HG03095 (cell line): ENCODE measurements around the gene UTP18.
"Not testable (repeated sequence)": the region's sequence is repeated elsewhere in the genome, so short reads cannot be mapped to it uniquely, and the experiment has no call there.

ENCODE experiments used
- ATAC-seq: cut with Tn5 transposase; IDR thresholded peaks from one replicate; pipeline ENCODE4 v1.9.1; 2021; ENCODE audit warnings: moderate library complexity; ENCODE audit not compliant: unreplicated experiment

Gene UTP18

DNA sequence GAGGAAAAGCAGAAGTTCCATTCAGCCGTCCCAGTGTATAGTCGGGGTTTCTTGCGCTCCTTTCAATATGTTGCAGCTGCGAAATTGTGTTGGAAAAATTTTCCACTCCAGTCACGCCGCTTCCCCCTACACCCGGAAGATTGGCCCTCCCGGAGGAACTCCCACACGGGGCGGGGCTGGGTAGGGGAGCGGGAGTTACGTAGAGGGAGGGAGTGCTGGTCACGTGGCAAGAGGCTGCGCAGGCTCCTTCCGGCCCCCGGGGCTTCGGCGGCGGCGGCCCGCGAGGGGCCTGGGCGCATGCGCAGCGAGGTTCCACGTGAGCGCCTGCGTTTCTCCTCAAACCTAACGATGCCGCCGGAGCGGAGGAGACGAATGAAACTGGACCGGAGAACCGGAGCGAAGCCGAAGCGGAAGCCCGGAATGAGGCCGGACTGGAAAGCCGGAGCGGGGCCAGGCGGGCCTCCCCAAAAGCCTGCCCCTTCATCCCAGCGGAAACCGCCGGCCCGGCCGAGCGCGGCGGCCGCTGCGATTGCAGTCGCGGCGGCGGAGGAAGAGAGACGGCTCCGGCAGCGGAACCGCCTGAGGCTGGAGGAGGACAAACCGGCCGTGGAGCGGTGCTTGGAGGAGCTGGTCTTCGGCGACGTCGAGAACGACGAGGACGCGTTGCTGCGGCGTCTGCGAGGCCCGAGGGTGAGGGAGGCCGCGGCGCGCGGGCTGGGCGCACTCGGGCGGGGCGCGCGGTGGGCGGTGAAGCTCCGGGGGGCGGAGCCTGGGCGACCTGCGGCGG lies at the start of gene UTP18:
UTP18 (plus strand) TSS at position 310 of the 787 bp plus-strand sequence; CDS start at position 349, 39 bp downstream.
- ATAC-seq = peak; percentile 64

DNA sequence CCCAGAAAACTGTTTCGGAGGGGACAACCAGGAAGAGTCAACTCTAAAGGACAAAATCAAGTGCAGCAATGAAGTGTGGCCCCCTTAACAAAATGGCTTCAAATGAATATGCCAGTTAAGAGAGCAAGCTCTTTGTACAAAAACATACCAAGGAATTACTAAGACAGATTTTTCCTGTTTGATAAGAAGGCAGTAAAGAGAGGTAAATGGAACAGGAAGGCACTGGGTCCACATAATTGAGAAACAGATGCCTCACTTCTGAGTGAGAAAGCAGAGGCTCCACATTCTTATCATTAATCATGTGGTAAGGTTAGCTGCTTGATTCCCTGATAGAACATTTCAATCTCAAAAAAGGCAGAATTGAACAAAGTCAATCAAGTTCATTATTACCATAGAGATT lies 45.4 kb upstream of the UTP18 start:
- no peak for ATAC-seq

DNA sequence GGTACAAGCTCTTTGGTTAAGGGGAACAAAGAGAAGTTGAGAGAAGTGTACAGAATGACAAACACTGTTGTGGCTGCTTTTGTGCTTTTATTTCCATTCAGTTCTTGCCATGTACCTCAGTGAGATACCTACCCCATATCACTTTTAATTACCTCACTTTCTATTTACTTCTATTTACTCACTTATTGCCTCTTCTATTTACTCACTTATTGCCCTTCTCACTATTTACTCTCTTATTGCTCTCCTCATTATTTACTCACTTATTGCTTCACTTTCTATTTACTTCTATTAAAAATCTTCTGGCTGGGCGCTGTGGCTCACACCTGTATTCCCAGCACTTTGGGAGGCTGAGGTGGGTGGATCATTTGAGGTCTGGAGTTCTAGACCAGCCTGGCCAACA lies 42.4 kb upstream of the UTP18 start:
- no peak for ATAC-seq

DNA sequence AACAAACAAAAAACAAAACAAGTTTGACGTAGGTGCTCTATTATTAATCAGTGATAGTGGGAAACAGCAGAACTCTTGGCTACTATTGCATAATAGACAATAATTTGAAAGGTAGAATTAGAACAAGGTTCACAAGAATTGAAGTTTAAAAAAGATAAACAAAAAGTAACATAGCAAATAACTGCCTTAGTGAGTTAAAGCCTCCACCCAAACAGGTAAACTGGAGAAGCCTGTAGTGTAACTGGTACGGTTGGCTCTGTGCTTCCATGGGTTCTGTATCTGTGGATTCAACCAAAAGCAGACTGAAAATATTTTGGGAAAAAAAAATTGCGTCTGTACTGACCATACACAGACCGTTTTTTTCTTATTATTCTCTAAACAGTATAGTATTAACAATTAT lies 39.0 kb upstream of the UTP18 start:
- ATAC-seq = no peak

DNA sequence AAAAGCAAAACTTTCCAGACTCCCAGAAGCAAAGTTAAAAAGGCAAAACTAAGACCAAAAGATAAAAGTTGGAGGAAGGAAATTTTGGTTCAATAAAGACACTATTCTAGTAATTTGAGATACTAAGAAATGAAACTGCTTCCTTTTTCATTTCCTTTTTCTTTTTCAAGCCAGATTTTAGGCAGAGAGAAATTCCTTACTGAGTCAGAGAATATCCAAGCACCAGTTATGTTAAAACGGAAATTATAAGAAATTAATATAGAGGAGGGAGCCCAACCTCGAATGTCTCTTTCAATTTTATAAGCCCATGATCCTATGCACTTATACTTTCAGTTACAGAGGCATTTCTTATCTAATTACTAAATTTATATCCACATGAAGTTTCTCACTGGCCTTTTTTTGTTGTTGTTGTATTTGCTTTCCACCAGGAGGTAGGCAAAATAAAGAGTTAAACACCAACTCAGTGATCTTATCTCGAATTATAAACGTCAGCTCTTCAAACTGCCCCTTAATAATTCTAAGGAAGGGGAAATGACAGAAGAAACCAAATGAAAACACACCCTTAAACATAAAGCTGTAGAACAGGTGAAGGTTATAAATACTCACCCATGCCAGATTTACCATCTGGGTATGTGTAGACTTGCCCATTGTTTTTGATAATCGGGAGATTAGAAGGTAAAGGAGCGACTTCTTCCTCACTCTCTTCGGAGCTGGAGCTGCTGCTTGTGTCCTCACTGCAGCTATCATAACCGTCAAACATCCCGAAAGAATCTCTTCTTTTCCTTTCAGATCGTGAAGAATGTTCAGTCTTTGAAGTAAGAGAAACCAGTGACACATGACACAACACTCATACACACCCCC lies 35.7 kb upstream of the UTP18 start:
- no peak for ATAC-seq

DNA sequence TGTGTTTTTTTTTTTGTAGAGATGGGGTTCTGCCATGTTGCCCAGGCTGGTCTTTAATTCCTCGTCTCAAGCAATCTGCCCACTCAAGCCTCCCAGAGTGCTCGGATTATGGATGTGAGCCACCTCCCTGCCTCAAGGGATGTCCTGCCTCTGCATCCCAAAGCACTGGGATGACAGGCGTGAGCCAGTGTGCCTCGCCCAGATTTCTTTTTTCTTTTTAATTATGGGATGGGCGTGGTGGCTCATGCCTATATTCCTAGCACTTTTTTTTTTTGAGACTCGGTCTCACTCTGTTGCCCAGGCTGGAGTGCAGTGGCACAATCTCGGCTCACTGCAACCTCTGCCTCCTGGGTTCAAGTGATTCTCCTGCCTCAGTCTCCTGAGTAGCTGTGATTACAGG lies 34.8 kb upstream of the UTP18 start:
- not testable (repeated sequence) for ATAC-seq

DNA sequence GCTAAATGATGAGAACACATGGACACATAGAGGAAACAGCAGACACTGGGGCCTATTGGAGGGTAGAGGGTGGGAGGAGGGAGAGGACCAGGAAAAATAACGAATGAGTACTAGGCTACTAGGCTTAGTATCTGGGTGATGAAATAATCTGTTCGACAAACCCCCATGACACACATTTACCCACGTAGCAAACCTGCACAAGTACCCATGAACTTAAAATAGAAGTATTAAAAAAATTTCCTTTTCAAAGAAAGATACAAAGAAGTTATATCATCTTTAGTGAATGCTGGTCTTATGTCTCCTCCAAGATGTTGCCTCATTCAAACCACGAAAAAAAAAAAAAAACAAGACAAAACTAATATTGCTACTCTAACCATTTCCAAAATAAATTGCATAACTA lies 32.2 kb upstream of the UTP18 start:
- no peak for ATAC-seq

DNA sequence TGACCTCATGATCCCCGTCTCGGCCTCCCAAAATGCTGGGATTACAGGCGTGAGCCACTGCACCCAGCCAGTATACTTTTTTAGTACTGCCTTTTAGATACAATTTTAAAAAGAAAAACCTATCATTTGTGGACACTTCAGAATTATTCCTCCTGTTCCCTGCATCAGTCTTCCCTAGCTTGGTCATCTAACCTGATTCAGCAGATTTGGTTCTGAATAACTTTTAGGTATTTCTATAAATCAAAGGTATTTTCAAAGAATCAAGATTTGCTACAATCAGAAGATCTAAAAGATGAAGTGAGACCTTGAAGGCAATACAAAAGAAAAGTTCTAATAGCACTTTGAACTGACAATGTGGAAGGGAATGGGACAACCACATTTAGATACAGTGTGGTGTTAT lies 30.5 kb upstream of the UTP18 start:
- ATAC-seq = no peak

DNA sequence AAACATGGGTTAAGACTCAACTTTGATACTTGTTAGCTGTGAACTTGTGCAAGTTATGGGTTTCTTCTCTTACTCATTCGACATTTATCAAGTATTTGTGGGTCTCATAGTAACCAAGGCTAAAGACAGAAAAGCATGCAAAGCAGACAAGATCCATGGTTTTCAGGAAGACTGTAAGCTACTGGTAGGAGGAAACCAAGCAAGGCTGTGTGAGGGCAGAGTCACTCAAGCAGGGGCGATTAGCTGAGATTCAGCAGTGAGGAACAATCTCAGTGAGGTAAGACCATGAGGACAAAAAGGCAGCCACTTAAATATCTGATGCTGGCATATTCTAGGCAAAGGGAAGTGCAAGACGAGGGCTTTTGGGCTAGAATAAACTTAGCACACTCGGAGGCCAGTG lies 30.0 kb upstream of the UTP18 start:
- ATAC-seq = no peak

DNA sequence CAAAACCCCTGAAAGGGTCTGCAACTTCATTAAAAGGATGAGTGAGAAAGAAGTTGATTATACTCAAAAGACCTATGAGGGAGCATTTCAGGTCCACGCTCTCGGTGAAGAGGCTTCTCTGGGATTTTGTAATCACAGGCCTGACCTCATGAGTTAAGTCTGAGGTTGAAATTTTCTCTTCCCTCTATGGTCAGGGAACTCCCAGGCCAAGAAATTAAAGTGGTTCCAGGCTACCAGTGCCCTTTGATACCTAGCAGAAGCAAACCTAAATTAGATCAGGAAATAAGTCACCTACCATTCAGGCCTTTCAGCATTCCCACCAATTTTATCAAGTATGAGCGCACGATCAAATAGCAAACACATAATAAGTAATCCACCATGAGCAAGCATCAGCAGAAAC lies 28.3 kb upstream of the UTP18 start:
- no peak for ATAC-seq

DNA sequence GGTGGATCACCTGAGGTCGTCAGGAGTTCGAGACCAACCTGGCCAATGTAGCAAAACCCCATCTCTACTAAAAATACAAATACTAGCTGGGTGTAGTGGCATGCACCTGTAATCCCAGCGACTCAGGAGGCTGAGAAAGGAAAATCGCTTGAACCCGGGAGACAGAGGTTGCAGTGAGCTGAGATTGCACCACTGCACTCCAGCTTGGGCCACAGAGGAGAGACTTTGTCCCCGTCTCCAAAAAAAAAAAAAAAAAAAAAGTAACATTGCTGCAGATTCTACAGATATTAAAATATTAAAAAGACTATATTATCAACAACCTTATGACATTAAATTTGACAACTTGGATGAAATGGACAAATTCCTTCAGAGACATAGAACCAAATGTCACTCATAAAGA lies 26.2 kb upstream of the UTP18 start:
- ATAC-seq = no peak

DNA sequence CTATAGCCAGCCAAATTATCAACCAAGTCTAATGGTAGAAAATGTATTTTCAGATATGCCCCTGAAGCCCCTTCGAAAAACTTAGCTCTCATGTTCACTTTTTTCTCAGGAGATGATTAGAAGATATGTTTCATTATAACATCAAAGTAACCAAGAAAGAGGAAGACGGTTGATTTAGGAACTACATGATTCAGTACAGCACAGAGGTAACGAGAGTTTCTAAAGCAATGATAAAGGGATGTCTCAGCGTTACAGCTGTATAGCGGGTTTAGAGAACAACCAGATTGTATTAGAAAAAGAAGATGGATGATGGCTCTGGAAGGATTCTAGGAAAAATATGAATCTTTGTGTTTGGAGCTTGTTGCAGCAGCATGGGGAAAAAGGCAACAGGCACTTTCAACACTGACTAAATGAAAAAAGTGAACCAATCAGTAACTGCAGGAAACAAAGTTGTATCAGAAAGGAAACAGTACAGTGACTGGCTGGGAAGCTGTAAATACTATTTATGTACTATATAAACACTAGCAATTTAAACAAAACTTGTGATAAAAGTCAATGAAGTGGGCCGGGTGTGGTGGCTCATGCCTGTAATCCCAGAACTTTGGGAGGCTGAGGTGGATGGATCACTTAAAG lies 22.0 kb upstream of the UTP18 start:
- ATAC-seq = peak; percentile 70

DNA sequence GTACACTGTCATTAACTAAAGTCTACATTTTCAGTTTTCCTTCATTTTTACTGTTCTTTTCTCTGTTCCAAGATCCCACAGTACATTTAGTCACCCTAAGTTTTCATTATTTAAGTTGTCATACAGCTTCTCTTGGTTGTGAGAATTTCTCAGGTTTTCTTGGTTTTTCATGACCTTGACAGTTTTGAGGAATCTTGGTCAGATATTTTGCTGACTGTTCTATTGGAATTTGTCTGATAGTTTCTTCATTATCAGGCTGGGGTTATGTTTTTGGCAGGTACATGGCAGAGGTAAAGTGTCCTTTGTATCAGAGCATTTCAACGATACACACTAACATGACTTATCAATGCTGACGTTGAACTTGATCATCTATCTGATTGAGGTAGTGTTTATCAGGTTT lies 20.1 kb upstream of the UTP18 start:
- no peak for ATAC-seq

DNA sequence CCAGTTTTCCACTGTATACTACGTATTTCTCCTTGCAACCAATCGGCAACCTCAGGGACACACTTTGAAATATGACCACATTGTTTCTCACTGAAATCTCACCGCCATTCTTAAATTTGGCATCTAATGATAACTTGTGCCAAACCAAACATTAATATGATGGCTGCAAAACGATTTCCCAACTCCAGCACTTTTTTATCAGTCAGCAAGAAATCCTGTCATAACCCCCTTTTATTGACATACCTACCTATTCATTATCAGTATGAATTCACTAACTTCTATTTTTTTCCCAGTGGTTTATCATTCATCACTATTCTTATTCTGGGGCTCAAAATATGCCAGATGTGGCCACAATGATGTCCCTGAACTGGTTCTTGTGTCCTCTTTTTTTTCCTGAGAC lies 16.3 kb upstream of the UTP18 start:
- ATAC-seq = no peak

DNA sequence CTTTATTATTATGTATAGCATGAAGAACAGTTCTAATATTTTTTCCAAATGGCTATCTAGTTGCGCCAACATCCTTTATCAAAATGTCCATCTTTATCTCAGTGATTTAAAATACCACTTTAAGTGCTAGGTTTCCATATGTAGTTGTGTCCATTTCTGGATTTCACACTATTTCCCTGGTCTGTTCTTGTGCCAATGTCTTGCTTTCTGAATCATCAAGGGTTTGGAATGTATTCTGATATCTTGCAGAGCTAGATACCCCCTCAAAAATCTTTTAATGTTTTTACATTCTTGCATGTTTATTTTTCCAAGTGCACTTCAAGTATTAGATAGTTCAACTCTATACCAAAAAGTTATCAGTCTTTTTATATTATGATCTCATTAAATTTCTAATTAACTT lies 14.8 kb upstream of the UTP18 start:
- ATAC-seq = no peak

DNA sequence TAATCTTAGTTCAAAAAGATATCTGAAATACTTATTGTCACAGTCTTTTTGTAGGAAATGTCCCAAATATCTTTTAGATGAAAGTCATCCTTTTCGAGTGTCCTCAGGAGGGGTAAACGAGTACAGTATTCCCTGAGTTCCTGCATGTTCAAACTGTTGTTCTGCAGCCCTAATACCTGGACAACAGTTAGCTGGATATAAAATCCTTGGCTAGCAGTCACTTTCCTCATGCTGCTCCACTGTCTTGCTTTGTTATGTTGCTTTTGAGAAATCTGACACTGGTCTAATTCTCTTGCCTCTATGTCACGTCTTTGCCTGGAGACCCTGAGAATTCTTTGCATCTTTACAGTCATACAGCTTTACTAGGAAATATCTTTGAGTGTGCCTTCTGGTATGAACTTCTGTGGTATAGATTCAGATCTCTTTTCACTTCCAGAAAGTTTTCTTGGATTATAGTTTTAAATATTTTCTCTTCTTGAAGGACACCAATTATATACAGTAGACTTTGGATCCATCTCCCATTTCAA lies 10.0 kb upstream of the UTP18 start:
- no peak for ATAC-seq

DNA sequence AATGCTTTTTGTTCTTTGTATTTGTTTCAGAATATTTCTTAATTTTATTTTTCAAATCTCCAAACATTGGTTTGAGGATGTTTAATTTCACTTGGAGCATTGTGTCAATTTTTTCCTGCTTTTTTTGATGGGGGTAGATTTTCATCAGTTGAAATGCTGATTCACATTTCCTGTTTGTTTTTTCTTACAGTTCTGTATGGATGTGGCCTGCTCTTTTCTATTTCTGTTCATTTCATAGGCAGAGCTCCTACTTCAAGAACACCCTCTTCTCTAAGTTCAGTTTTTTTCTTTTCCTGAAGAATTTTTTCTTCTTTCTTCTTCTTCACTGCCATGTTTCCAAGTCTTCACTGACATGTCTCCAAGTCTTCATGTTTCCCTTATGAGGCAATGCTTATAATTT lies 9.3 kb upstream of the UTP18 start:
- no peak for ATAC-seq

DNA sequence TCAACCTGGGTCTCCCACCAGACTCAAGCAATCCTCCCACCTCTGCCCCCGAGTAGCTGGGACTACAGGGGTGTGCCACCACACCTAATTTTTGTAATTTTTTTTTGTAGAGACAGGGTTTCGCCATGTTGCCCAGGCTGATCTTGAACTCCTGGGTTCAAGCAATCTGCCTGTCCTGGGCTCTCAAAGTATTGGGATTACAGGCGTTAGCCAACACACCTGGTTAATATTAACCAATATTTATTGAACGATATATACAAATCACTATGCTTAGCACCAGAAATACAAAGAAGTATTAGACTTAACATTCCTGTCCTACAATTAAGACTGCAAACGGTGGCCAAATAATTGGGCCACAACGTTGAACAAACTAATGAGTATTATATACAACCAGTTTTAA lies 4.7 kb upstream of the UTP18 start:
- ATAC-seq = no peak

DNA sequence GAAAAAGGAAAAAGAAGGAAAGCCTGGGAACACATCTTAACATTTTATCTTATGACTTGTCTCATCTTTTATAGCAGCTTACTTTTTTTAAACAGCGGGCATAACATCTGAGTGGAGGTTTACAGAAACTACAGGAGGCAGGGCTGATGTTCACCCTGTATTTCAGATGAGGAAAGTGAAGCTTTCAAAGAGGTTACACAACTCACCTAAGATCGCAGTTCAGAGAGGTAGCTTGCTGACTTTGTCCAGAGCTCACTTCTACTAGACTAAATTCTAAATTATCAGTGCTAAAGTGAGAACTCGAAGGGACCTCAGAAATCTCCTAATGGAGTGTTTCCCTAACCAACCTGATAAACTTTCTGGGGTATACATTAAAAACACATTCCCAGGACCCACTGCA lies 4.2 kb upstream of the UTP18 start:
- ATAC-seq = no peak

DNA sequence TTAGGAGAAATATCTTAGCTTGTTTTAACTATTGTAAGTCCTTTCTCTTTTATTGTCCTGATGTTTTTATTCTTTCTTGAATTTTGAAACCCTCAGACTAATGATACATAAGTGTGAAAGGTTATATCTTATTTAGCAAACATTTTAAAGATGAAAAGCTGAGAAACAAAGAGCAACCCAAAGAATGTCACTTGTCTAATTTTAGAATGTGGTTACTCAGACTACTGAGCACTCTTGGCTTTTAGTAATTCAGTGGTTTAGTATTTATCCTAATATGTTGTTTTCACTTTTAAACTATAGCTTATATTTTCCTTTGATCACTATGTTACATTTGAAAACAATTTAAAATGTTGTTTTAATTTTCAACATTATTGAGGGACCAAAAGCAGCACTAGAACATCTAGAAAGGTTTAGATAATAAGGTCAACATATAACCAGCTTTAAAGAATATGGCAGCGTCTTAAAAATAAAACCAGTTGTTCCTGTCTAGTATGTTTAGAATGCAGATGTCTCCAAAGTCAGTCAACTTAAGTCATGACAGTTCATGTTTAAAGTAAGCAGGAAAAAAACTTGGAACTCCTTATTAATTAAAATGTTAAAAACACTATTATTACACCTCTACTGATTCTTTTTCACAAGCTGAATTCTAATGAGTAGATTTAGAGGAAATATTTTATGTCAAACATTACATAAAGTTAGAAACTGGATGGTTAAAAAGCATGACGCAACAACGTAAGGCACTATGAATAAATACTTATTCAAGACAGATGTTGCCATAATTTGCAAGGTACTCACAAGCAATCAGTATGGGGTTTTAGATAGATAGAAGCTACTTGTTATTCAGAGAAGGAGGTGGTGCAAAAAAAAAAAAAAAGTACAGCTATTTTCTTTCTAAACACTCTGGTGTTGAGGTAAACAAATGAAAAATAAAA lies 2.9 kb upstream of the UTP18 start:
- ATAC-seq = no peak
